ENCODE measurements around the gene EIF4G3. TPM values are rescaled to one million over a fixed set of nuclear protein-coding genes. Genes with fewer than 3 reads are reported as not detected.
"Not testable (repeated sequence)": the region's sequence is repeated elsewhere in the genome, so short reads cannot be mapped to it uniquely, and the experiment has no call there.

Gene EIF4G3
- polyA plus RNA-seq, 4 donors: 61.0 to 70.8 (median 68.9) TPM

DNA sequence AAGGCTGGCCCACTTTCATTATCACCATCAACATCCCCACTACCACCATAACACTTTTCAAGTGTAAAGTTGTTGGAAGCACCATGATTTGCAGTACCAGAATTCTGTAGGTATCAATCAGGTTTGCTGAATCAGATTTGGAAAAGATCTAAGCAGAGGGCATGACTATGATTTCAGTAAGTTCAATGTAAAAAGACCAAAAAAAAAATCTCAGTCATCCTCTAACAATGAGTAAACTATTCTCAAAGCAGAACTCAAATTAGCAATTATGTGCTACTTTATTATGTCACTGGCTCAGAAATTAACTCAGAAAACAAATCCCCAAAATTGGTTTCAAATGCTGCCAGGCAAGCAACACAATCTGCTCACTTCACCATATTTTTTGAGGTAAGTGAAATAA, 201.7 kb downstream of the EIF4G3 start:
- no peak for DNase-seq (ENCODE audit: low read depth in 4 of 4, low spot score in 2 of 4)

DNA sequence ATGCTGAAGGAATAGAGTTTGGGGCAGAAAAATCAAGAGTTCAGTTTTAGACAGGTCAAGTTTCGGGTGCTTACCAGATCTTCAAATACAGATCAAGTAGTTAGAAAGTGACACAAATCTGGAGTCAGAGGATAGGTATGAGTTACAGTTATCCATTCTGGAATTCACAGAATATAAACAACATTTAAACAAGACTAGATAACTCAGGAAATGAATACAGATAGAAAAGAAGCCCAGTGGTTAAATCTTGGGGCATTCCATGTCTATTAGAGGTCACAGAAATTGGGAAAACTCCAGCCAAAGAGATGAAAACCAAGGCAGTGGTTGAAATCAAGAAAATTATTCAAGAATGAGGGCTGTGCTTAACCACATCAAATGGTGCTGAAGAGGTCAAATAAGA, 202.6 kb downstream of the EIF4G3 start:
- no peak for DNase-seq (ENCODE audit: low read depth in 4 of 4, low spot score in 2 of 4)

DNA sequence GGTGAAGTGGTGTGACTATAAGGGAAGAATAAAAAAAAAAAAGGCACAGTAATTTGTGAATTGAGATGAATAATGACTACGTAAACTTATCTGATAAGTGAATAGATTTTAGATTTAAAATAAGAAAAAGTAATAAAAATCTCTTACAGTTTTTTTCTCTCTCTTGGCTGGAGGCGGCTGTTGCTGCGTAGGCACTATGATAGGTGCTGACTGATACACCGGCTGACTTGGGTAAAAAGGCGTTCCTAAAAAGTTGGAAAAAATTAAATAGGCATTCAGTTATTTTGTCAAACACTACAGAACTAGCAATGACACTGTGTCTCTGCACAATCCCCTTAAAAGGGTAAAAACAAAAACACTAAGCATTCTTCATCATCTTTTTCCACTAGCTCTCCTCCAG, 203.8 kb downstream of the EIF4G3 start:
- no peak for DNase-seq (ENCODE audit: low read depth in 4 of 4, low spot score in 2 of 4)

DNA sequence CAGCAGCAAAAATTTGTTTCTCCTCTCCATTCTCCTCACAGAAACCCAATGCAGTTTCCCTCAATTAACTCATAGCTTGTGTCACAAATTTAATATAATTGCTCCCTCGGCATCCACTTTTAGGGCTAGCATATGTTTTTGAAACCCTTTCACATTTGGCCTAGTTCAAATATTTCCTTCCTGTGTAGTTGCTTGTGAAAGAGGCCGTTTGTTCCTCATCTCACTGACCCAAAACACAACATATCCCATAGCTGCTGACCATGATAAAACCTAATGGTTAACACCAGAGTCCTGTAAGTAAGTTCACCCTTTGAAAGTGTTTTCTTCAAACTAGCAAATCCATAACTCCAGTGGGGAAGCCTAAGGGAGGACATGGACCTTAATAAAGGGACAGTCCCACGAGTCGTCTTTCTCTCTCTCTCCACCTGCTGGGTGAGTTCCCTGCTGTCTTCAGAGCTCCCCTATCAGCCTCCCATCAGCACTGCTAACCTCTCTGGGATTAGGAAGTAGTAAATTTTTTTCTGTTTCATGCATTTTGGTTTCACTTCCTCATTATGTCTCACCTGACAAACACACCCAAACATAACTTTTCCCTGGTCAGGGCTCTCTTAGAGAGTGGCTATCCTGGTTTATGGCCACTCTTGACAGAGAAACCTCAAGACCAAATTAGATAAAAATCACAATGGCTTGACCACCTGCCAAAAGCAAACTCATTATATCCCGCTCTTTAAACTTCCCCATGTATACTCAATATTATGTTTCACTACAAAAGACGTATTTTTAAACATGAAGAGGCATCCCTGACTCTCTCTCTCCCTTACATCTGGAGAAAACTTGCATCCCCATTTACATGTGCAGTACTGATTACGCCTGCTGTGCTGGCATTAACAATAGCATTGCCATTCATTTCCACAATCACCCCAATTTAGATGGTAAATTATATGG, 211.9 kb downstream of the EIF4G3 start:
- no peak for DNase-seq (ENCODE audit: low read depth in 4 of 4, low spot score in 2 of 4)

DNA sequence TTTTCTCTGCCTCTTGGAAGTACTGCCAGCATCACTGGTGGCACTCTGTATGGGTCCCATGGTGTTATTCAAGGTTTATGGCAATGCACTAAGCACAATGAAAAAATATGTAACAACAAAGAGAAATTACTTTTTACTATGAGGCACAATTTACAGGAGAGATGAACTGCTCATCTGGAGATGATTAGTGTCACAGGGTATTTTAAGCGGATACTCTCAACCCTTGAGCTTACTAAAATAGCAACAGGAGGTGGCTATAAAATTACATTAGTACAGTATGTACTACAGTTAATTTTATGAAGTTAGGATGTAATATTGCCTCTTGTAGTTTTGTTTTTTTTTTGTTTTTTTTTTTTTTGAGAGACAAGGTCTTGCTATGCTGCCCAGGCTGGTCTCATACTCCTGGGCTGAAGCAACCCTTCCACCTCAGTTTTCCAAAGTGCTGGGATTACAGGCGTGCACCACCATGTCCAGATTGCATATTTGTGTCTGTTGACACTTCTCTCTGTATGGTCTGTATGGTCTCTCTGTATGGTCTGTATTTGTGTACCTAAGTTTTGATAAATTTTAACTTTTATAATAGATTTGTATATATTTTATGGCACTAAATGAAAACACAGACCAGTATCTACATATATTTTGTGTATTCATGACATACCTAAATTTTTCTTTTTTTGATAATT, 214.0 kb downstream of the EIF4G3 start:
- no peak for DNase-seq (ENCODE audit: low read depth in 4 of 4, low spot score in 2 of 4)

DNA sequence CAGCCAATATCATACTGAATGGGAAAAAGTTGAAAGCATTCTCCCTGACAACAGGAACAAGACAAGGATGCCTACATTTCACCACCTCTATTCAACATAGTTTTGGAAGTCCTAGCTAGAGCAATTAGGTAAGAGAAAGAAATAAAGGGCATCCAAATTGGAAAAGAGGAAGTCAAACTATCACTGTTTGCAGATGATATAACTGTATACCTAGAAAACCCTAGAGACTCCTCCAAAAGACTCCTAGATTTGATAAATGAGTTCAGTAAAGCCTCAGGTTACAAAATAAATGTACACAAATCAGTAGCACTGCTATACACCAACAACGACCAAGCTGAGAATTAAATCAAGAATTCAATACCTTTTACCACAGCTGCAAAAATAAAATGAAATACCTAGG, 218.3 kb downstream of the EIF4G3 start:
- DNase-seq (ENCODE audit: low read depth in 4 of 4, low spot score in 2 of 4): no peak

DNA sequence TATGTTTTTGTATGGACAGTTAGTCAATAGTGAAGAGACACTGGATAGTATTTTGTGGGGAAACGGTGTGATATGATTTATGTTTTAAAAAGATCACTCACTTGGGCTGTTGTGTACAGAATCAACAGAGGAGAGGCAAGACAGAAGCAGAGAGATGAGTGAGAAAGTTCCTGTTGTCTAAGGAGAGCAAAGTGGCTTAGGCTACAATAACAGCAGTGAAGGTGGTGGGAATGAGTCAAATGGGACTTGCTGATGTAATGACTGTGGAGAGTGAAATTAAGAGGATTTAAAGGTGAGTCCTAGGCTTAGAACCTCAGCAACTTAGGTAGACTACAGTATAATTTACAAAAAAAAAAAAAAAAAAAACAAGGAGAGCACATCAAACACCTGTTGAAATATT, 220.4 kb downstream of the EIF4G3 start:
- no peak for DNase-seq (ENCODE audit: low read depth in 4 of 4, low spot score in 2 of 4)

DNA sequence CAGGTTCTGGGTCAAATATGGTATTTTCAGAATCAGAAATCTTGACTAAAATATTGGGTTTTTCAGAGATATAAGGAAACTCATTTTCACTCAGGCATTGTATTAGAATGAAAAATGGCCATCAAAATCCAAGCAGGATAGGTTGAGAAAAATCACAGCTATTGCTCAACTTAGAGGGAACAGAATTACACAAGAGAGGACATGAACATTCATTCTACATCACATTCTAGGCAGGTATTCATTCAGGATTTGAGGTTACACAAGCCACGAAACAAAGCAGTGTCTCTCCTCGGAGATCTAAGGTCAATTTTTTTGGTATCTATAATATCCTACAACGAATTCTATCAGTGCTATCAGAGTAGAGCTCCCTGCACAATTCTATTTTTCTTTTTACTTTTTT, 226.0 kb downstream of the EIF4G3 start:
- DNase-seq (ENCODE audit: low read depth in 4 of 4, low spot score in 2 of 4): no peak

DNA sequence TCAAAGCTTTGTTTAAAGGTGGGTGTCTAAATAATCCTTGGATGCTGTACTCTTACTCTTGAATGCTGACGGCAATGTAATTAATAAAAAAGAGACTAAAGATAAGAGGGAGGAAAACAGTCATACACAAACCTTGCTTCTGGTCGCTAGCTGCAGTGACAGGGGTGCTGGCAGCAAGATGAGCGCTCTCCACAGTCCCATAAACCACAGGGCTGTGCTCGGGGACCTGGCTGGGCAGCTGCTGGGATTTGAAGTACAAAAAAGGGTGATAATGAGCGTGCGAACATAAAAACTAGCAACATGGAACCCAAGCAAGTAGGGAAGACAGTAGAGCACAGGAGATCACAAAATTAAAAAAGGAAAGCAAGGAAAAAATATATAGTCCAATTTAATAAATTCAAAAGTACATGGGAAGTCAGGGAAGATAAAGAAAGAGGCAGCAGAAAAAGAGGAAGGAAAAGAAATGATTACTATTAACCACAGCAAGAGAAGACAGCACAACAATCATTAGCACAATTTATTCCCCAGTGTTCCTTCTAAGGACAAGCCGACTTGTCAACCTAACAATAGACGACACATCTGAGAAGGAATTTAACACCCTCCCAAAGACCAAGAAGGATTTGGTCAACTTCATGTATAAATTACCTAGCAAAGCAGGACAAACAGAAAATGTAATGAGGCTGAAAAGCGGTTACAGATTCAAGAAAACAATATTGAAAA, 226.7 kb downstream of the EIF4G3 start:
- DNase-seq (ENCODE audit: low read depth in 4 of 4, low spot score in 2 of 4): no peak

DNA sequence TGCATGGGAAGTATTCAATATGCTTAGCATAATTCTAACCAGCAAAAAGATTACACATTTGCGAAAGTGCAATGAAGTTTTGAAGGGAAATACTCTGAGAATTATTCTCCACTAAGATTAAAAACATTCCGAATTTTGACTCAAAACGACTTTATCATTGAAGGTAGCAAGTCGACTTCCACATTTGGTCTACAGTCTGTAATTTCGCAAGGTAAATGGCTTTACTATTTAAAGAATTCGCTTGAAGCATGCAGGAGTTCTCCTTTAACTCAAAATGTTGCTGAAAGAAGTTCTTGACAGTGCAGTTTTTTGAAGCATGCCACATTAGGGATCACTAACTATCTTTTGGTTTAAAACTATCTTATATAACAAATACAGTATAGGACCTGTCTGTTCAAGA, 228.6 kb downstream of the EIF4G3 start:
- DNase-seq (ENCODE audit: low read depth in 4 of 4, low spot score in 2 of 4): no peak

DNA sequence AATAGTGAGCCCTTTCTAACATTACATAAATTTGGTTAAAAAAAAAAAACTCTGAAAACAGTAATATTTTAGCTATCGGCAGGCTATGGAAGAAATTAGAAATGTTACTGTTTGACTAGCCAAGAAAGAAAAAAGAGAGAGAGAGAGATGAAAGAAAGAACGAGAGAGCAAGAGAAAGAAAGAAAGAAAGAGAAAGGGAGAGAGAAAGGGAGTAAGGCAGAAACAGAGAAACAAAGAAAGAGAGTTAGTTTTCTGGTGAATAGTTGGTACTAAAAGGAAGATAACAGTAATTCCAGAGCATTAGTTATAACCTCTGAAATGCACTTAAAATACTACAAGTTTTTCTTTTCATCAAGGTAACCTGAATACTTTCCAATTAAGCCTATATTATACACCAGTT, 229.3 kb downstream of the EIF4G3 start:
- no peak for DNase-seq (ENCODE audit: low read depth in 4 of 4, low spot score in 2 of 4)

DNA sequence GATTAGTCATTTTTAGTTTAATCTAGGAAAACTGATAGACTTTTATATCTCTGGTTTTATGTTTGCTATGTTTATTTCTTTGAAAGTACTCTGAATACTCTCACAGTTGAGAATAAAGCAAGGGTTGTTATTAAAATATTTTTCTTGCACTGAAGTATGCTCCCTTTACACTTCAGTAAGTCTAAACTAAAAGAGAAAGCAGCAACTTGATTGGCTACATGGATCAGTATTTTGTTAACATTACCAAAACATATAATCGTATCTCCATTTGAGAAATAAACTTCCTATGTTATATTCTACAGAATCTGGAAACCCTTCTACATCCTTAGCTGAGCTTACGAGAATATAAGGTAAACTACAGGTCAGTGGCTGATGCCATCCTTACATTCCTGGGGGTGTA, 240.1 kb downstream of the EIF4G3 start:
- DNase-seq (ENCODE audit: low read depth in 4 of 4, low spot score in 2 of 4): no peak

DNA sequence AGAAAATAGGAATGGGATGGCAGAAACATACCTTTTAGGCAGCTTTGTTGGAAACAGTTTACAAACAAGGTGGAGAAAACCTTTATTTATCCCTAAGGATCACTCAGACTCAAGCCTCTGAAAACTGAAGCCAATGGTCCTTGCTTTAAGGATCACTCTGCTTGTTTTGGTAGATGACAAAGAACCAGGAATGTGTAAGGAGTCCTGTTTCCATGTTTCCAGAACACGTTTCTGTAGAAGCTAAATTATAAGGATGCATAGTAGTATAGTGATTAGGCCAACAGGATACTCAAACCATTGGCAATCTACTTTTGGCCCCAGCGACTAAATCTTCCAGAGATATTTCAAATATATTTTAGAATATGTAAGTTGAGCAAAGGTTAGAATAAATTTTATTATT, 240.5 kb downstream of the EIF4G3 start:
- no peak for DNase-seq (ENCODE audit: low read depth in 4 of 4, low spot score in 2 of 4)

DNA sequence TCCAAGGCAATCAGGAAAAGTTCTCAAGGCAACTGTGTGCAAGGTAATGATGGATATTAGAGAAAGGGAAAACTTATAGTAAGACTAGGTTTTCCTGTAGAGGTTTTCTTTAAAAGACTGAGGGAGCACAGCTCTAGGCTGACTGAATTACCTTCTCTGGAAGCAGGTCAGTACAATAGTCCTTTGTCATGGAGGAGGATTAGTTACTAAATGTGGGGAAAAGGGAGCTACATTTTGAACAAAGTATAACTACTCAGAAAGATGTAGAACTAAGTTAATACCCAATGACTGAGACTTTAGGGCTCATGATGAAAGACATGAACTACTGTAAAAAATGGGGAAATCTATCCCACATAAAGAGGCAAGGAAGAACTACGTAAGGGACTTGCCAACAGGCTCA, 241.0 kb downstream of the EIF4G3 start:
- no peak for DNase-seq (ENCODE audit: low read depth in 4 of 4, low spot score in 2 of 4)

DNA sequence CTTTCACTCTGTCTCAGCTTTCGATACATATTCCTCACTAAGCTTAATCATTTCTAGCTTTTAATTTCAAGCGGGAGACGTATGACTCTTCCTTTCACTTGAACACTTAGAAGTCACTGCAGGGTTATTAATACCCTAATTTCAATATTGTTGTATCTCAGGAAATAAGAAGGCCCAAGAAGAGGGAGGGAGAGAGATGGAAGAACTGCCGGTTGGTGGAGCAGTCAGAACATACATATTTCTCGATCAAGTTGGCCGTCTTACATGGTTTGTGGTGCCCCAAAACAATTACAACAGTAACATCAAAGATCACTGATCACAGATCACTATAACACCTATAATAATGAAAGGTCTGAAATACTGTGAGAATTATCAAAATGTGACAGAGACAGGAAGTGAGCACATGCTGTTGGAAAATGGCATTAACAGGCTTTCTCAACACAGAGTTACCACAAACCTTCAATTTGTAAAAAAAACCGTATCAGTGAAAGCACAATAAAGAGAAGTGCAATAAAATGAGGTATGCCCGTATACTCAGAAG, 244.2 kb downstream of the EIF4G3 start:
- no peak for DNase-seq (ENCODE audit: low read depth in 4 of 4, low spot score in 2 of 4)

DNA sequence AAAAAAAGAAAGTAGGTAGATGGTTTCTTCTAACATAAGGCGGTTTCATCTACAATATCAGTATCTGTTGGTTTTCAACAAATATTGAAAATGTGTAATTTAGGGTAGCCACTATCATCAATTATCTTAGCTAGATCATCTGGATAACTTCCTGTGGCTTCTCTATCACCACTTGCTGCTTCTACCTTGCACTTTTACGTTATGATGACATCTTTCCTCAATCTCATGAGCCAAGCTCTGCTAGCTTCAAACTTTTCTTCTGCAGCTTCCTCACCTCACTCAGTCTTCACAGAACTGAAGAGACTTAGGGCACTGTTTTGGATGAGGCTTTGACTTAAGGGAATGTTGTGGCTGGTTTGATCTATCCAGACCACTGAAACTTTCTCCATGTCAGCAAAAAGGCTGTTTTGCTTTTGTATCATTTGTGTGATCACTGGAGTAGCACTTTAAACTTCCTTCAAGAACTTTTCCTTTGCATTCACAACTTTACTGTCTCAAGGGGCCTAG, 244.7 kb downstream of the EIF4G3 start:
- DNase-seq (ENCODE audit: low read depth in 4 of 4, low spot score in 2 of 4): no peak

DNA sequence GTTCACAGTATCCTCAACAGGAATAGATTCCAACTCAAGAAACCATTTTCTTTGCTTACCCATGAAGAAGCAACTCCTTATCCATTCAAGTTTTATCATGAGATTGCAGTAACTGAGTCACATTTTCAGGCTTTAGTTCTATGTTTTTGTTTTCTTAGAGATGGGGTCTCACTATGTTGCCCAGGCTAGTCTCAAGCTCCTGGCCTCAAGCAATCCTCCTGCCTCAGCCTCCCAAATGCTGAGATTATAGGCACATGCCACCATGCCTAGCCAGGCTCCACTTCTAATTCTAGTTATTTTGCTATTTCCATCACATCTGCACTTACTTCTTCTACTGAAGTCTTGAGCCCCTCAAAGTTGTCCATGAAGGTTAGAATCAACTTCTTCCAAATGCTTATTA, 246.3 kb downstream of the EIF4G3 start:
- no peak for DNase-seq (ENCODE audit: low read depth in 4 of 4, low spot score in 2 of 4)

DNA sequence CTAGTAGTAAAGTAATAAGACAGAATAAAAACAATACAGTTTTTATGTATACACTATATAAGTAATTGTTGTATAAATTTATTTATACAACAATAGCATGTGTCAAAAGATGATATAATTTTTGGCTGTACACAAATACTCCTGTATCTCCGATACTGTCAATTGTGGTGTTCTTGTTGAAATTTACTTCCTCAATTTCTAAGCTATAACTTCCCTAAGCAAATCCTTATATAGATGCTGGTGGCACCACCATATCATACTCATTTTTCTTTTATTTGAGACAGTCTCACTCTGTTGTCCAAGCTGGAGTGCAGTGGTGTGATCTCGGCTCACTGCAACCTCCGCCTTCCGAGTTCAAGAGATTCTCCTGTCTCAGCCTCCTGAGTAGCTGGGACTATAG, 248.6 kb downstream of the EIF4G3 start:
- no peak for DNase-seq (ENCODE audit: low read depth in 4 of 4, low spot score in 2 of 4)

DNA sequence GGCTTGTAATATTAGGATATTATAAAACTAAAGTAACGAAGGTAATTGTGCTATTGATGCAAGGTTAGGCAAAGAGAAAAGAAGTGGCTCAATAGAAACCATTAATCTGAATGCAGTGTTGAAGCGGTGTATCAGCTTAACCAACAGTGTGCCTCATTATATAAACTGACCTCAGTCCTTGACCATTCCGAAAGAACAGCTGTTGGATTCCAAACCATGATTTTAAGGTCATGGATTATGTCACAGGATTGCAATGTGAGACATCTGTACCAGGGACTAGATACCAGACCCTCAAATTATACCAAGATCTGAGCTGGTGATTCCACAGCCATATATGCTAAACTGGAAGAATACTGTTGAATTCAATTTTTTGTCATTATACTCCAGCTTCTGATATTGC, 255.4 kb downstream of the EIF4G3 start:
- DNase-seq (ENCODE audit: low read depth in 4 of 4, low spot score in 2 of 4): no peak

DNA sequence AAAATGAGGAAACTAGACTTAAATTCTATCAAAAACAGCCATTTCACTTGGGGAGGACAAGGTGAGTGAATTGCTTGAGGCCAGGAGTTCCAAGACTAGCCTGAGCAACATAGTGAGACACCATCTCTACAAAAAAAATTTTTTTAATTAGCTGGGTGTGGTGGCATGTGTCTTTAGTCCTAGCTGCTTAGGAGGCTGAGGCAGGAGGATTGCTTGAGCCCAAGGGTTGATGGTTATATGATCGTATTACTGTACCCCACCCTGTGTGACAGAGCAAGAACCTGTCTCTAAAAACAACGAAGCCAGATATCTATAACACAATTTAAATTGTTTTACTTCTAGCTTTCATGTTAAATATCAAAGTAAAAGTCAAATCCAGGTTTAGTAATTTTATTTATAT, 263.5 kb downstream of the EIF4G3 start:
- DNase-seq (ENCODE audit: low read depth in 4 of 4, low spot score in 2 of 4): no peak

DNA sequence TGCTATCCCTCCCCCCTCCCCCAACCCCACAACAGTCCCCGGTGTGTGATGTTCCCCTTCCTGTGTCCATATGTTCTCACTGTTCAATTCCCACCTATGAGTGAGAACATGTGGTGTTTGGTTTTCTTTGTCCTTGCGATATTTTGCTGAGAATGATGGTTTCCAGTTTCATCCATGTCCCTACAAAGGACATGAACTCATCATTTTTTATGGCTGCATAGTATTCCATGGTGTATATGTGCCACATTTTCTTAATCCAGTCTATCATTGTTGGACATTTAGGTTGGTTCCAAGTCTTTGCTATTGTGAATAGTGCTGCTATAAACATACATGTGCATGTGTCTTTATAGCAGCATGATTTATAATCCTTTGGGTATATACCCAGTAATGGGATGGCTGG, 269.2 kb downstream of the EIF4G3 start:
- DNase-seq (ENCODE audit: low read depth in 4 of 4, low spot score in 2 of 4): not testable (repeated sequence)
